Motor neuron (in vitro differentiated cells): ENCODE results near the gene AMN. TPM values are rescaled to one million over a fixed set of nuclear protein-coding genes. Genes with fewer than 3 reads are reported as not detected.

ENCODE experiments used
- ATAC-seq, 8 experiments: fragments of 200-7000 bp; cut with Tn5 transposase; replicated peaks in 6 of 8; 2 replicates each; pipeline ENCODE4 v1.8.0; 2021; ENCODE audit warnings: mild to moderate bottlenecking in 8 of 8, moderate library complexity in 8 of 8
- H3K27ac ChIP-seq, 2 donors: fragments of 250-450 bp; sonication (Bioruptor Pico); 2 replicates each; pipeline ENCODE4 v1.9.0; 2021; ENCODE audit warnings: antibody characterized with exemption in 2 of 2, mild to moderate bottlenecking in 2 of 2, moderate library complexity in 1 of 2
- H3K4me1 ChIP-seq, 2 donors: fragments of 250-450 bp; sonication (Bioruptor Pico); replicated peaks in 1 of 2; 2 replicates each; pipeline ENCODE4 v1.6.1; 2021; ENCODE audit warnings: antibody characterized with exemption in 2 of 2, mild to moderate bottlenecking in 2 of 2, moderate library complexity in 1 of 2
- H3K4me3 ChIP-seq, 5 donors: fragments of 250-450 bp; sonication (Bioruptor Pico); 2 replicates each; pipeline ENCODE4 v1.9.0; 2021; ENCODE audit warnings: antibody characterized with exemption in 5 of 5, mild to moderate bottlenecking in 5 of 5, moderate library complexity in 4 of 5
- WGBS, 10 experiments: fragments of 450-650 bp; shearing (Covaris generic); methylation state at CpG; one replicate each; pipeline ENCODE4 v1.0.0; 2022; 5-methylcytosine and 5-hydroxymethylcytosine counted together
- in situ Hi-C, 9 experiments: fragments of 400-800 bp; cut with MboI; loops; one replicate each; pipeline ENCODE4 v1.15.0; 2021; ENCODE audit warnings: low sequenced_read_pairs in 9 of 9, low pct_unique_long_range_greater_than_20kb in 2 of 9; ENCODE audit not compliant: unreplicated experiment in 9 of 9
- total RNA-seq, 8 experiments: library from RNA; unstranded; fragments of 300-600 nt; gene quantifications; 2 replicates each; pipeline versions ENCODE4 v1.2.3 to v1.2.4, GENCODE V29; 2022

Gene AMN
- total RNA-seq, 8 experiments from 2014 or later: 0.21 to 2.5 (median 0.36) TPM

- no peaks in the 10 kb centered on the region for H3K4me1 ChIP-seq
- no peak overlapping the region for H3K27ac ChIP-seq
- WGBS, 10 experiments: 88 to 100% (median 93%) methylated on average over 1 to 8 of the region's 10 CpGs; no CpG with 5 or more reads in 5 of the 10 experiments
- no peak for ATAC-seq
- in situ Hi-C loops: no loop called here
- no peak overlapping the region for H3K4me3 ChIP-seq
These were observed 28.6 kb downstream of the AMN start for GRCh38 chr14:102951034-102951433.

DNA sequence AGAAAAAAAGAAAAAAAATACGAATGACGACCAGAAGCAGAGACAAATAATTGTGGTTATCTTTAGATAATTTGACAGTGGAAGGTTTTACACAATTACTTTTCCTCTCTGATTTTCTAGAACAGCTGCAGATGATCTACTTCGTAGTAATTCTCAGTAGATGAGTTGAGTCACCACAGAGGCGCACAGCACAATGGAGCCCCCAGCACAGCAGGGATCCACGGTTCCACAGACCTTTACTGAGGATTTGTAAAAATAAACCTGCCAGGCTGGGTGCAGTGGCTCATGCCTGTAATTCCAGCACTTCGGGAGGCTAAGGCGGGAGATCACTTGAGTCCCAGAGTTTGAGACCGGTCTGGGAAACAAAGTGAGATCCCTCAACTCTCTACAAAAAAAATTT lies 29.3 kb downstream of the AMN start:
- H3K27ac ChIP-seq: no peak overlapping the region

DNA sequence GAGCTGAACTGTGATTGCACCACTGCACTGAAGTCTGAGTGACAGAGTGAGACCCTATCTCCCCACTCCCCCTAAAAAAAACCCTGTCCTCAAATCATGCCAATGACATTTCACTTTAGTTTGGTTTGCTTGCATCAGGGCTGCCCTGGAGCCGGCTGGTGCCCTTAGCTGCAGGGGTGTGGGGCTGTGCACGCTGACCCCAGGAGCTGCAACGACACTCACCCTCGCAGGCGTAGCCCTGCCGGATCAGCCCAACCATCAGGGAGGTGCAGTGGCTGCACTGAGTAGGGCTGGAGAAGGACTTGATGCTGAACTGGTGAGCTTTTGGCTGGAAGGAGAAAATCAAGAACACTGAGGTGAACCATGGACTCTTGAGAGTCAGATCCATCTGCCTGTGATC lies 29.8 kb downstream of the AMN start:
- no peak overlapping the region for H3K27ac ChIP-seq
- in situ Hi-C loops: no loop called here
- no peak for ATAC-seq
- WGBS, 10 experiments: 93 to 100% (median 100%) methylated on average over 2 to 6 of the region's 6 CpGs; no CpG with 5 or more reads in 6 of the 10 experiments
- H3K4me3 ChIP-seq: no peak overlapping the region
- no peaks in the 10 kb centered on the region for H3K4me1 ChIP-seq

More for the DNA sequence above, 29.3 kb downstream of the AMN start:
- H3K4me3 ChIP-seq: no peak overlapping the region
- no peaks in the 10 kb centered on the region for H3K4me1 ChIP-seq
- in situ Hi-C loops: no loop called here
- WGBS, 10 experiments: 61 to 100% (median 82%) methylated on average over 2 to 8 of the region's 8 CpGs
- ATAC-seq: no peak

DNA sequence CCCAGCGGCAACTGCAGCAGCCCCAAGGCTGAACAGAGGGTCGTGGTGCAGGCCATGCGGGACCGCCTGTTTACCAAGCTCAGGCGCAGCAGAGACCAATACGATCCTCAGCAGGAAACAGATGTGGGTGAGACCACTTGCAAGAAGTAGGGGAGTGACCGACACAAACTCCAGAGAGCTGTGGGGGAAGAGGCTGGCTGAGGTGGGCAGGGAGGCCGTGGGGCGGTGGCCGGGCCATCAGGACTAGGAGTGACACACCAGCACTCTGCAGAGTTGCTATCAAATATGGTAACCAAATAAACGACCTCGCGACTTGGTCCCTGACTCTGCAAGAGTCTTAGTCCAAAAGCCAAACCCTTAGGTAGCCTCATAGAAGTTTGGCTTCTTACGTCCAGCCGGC lies 30.6 kb downstream of the AMN start:
- no peak overlapping the region for H3K27ac ChIP-seq
- in situ Hi-C loops: no loop called here
- no peak for ATAC-seq

GRCh38 chr14:102954081-102954789 lies 31.8 kb downstream of the AMN start:
- 83 to 100% (median 93%) methylated on average over 1 to 9 of the region's 18 CpGs; no CpG with 5 or more reads in 4 of the 10 experiments for WGBS, 10 experiments
- no peak for ATAC-seq
- no peak overlapping the region for H3K4me3 ChIP-seq
- no peaks in the 10 kb centered on the region for H3K4me1 ChIP-seq
- H3K27ac ChIP-seq: no peak overlapping the region
- in situ Hi-C loops: no loop called here

More for the DNA sequence above, 30.6 kb downstream of the AMN start:
- H3K4me3 ChIP-seq: no peak overlapping the region
- no peaks in the 10 kb centered on the region for H3K4me1 ChIP-seq
- 84 to 96% (median 91%) methylated on average over 2 to 6 of the region's 15 CpGs; no CpG with 5 or more reads in 6 of the 10 experiments for WGBS, 10 experiments

DNA sequence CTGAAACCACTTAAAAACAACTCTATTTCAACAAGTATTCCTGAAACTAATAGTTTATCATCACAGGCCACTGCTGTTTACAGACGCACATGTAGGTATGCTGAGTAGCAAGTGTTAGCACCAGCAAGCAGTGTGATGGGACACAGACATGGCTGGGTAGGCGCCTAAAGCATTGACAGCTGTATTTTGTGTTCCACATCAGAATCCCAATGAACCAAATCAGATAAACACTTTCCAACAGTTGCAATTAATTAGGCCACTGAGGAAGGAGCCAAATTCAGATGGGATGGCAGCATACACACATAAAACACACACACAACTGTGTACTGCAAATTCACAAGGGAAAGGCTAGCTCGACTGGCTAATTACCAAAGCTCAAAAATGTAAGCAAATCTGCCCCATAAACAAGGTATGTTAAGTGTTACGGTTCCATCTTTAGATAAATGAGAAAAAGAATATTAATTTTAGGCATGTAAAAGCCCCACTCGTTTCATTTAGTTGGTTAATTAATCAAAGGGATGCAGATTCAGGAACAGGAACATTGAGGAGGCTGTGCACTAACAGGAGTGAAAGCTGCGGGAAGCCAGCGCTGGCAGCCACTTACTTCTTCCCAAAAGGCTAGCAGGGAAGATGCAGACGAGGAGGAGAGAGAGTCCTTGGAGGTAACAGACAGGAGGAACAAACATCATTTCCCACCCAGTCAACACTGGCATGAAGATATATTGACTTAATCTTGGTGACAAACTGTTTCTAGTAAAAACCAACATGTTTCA lies 33.4 kb downstream of the AMN start:
- Histone ChIP-seq H3K4me3 (no peak overlapping the region), H3K27ac (no peak overlapping the region), H3K4me1 (no peaks in the 10 kb centered on the region)
- WGBS, 10 experiments: 40 to 97% (median 71%) methylated on average over 1 to 6 of the region's 8 CpGs; no CpG with 5 or more reads in 1 of the 10 experiments
- no peak for ATAC-seq
- in situ Hi-C loops: no loop called here

GRCh38 chr14:102957222-102957621 lies 34.8 kb downstream of the AMN start:
- H3K27ac ChIP-seq: no peak overlapping the region

GRCh38 chr14:102958461-102958860 lies 36.0 kb downstream of the AMN start:
- Histone ChIP-seq H3K4me3 (no peak overlapping the region), H3K4me1 (no peaks in the 10 kb centered on the region), H3K27ac (no peak overlapping the region)
- WGBS, 10 experiments: 90 to 100% (median 100%) methylated on average over 2 to 4 of the region's 10 CpGs; no CpG with 5 or more reads in 6 of the 10 experiments
- ATAC-seq: no peak
- in situ Hi-C loops: no loop called here

More at GRCh38 chr14:102957222-102957621, 34.8 kb downstream of the AMN start:
- Histone ChIP-seq H3K4me1 (no peaks in the 10 kb centered on the region), H3K4me3 (no peak overlapping the region)
- WGBS, 10 experiments: 80 to 100% (median 96%) methylated on average over 1 to 10 of the region's 10 CpGs; no CpG with 5 or more reads in 2 of the 10 experiments
- in situ Hi-C loops: no loop called here
- no peak for ATAC-seq

GRCh38 chr14:102962111-102962627 lies 39.7 kb downstream of the AMN start:
- no peaks in the 10 kb centered on the region for H3K4me1 ChIP-seq
- no peak for ATAC-seq
- H3K4me3 ChIP-seq: no peak overlapping the region
- no peak overlapping the region for H3K27ac ChIP-seq
- 70 to 100% (median 93%) methylated on average over 1 to 9 of the region's 9 CpGs; no CpG with 5 or more reads in 4 of the 10 experiments for WGBS, 10 experiments
- in situ Hi-C loops: no loop called here

DNA sequence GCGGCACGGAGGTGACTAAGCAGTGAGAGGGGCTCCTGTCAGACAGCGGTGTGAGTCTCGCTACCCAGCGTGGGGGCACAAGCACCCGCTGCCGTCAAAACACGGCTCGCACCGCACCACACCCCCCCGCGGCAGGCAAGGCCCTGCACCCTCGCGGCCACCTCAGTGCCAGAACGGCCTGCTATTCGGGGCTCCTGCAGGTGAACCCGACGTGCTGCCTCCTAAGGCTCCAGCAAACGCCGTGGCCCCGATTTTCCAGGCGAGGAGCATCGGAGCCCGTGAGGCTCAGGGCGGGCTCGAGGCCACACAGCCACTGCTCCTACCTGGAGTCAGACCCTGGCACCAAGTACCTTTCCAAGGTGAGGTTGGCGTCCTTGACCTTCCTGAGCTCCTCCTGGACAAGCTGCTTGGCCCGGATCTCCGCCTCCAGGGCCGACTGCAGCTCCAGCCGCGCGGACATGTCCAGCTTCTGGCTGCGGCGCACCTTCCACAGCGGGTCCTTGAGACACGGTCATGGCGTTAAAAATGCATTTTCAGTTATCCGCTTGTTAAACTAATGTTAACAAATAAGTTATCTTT lies 41.8 kb downstream of the AMN start:
- no peak overlapping the region for H3K27ac ChIP-seq
- ATAC-seq: no peak
- in situ Hi-C loops: no loop called here
- no peak overlapping the region for H3K4me3 ChIP-seq
- WGBS, 10 experiments: 87 to 100% (median 98%) methylated on average over 1 to 24 of the region's 39 CpGs
- H3K4me1 ChIP-seq: no peaks in the 10 kb centered on the region

GRCh38 chr14:102965282-102965681 lies 42.8 kb downstream of the AMN start:
- Histone ChIP-seq H3K4me1 (no peaks in the 10 kb centered on the region), H3K27ac (no peak overlapping the region), H3K4me3 (no peak overlapping the region)
- no peak for ATAC-seq
- WGBS, 10 experiments: 74 to 100% (median 85%) methylated on average over 1 to 3 of the region's 3 CpGs; no CpG with 5 or more reads in 1 of the 10 experiments
- in situ Hi-C loops: no loop called here

GRCh38 chr14:102965971-102966655 lies 43.6 kb downstream of the AMN start:
- in situ Hi-C loops: no loop called here
- no peak for ATAC-seq

More at GRCh38 chr14:102965971-102966655, 43.6 kb downstream of the AMN start:
- H3K27ac ChIP-seq: no peak overlapping the region
- no peaks in the 10 kb centered on the region for H3K4me1 ChIP-seq
- WGBS, 10 experiments: 80 to 100% (median 95%) methylated on average over 2 to 19 of the region's 20 CpGs
- no peak overlapping the region for H3K4me3 ChIP-seq
